GM19025 (cell line): ENCODE data around the gene SPATA31C1.
"Not testable (repeated sequence)": the region's sequence is repeated elsewhere in the genome, so short reads cannot be mapped to it uniquely, and the experiment has no call there.

Experiments
- ATAC-seq: cut with Tn5 transposase; IDR thresholded peaks from one replicate; pipeline ENCODE4 v1.9.1; 2021; ENCODE audit warnings: mild to moderate bottlenecking, low read depth, moderate library complexity; ENCODE audit not compliant: unreplicated experiment

Gene SPATA31C1

DNA sequence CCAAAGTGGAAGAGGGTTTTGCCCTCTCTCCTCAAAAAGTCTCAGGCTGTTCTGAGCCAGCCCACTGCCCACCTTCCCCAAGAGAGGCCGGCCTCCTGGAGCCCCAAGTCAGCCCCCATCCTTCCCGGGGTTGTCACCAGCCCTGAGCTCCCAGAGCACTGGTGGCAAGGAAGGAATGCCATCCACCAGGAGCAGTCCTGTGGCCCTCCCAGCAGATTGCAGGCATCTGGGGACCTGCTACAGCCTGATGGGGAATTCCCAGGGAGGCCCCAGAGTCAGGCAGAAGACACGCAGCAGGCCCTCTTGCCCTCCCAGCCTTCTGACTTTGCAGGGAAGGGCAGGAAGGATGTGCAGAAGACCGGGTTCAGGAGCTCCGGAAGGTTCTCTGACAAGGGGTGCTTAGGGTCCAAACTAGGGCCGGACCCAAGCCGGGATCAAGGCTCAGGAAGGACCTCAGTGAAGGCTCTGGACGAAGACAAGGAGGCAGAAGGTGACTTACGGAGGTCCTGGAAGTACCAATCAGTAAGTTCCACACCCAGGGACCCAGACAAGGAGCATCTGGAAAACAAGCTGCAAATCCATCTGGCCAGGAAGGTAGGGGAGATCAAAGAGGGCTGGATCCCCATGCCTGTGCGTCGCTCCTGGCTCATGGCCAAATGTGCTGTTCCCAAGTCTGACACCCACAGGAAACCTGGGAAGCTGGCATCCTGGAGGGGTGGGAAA lies 31.4 kb upstream of the SPATA31C1 start:
- no peak for ATAC-seq

DNA sequence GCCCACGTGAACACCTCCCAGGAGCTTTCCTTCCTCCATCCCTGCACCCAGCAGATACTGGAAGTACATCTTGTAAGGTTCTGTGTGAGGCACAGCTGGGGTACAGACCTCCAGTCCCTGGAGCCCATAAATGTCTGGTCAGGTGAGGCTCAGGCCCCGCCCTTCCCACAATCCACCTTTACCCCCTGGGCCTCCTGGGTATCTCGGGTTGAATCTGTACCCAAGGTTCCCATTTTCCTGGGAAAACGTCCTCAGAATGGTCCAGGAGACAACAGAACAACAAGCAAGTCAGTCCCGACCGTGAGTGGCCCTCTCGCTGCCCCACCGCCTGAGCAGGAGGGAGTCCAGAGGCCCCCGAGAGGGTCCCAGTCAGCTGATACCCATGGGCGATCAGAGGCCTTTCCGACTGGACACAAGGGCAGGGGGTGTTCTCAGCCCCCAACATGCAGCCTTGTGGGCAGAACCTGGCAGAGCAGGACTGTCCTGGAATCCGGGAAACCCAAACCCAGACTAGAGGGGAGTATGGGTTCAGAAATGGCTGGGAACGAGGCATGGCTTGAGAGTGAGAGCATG lies 30.7 kb upstream of the SPATA31C1 start:
- no peak for ATAC-seq

GRCh38 chr9:87887661-87888480 lies 29.9 kb upstream of the SPATA31C1 start:
- ATAC-seq = no peak

DNA sequence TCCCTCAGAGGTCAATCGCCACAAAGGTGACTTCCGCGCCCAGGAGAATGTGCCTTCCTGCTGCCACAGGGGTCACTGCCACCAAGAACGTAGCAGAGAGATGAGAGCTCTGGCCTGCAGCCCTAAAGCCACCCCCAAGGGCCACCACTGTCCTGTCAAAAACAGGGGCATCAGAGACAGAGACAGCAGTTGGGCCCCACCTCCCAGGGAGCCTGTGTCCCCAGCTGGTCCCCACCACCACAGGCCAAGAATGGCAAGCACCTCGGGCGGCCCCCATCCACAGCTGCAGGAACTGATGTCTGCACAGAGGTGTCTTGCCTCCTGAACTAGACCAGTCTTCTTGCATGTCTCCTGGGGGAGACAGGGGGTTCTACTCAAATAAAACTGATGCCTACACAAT lies 29.3 kb upstream of the SPATA31C1 start:
- ATAC-seq = no peak

- ATAC-seq = no peak
Measured at GRCh38 chr9:87889065-87889881, 28.5 kb upstream of the SPATA31C1 start.

DNA sequence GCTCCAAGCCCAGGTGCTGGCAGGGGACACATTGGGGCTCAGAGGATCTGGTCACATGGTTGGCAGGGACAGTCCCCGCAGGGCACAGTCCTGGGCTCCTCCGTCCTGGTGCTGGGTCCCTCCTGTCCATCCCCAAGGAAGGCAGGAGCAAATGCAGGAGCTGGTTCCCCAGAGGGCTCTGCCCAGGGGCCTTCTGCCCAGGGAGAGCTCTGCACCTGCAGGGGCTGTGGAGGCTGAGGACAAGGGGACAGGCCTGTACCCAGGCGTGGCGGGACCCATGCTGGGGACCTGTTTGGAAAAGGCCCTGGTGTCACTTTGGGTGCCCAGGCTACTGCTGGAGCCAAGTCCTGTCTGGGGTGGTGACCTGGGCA lies 27.9 kb upstream of the SPATA31C1 start:
- no peak for ATAC-seq

DNA sequence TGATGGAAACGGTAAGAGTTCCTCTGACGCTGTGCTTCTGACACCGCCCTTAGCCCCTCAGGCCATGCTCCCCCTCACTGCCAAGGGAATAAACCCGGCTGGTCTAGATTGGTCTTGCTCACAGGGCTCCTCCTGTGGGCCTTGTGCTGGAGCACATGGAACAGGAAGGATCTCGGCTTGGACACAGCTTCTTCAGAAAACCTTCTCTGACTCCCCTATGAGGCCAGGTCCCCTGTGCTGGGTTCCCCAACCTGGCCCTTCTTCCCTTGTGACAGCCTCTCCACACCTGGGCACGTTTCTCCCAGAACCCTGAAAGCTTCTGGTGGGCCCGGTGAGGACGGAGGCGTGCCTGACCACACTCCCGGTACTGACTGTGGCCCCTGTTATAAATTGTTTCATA lies 26.9 kb upstream of the SPATA31C1 start:
- no peak for ATAC-seq

- ATAC-seq = no peak
Measured at GRCh38 chr9:87891754-87892153, 26.0 kb upstream of the SPATA31C1 start.

DNA sequence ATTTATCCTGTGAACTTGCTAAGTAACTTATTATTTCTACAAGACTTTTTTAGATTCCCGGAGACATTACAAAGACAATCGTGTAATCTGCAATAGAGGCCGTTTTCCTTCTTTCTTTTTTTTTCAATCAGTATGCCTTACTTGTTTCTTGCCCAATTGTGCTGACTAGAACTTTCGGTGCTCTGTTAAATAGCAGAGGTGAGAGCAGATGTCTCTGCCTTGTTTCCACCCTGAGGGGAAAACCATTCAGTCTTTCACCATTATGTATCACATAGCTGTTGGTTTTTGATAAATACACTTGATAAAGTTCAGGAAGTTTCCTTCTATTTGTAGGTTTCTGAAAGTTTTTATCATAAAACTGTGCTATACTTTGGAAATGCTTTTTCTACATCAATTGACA lies 24.8 kb upstream of the SPATA31C1 start:
- no peak for ATAC-seq

DNA sequence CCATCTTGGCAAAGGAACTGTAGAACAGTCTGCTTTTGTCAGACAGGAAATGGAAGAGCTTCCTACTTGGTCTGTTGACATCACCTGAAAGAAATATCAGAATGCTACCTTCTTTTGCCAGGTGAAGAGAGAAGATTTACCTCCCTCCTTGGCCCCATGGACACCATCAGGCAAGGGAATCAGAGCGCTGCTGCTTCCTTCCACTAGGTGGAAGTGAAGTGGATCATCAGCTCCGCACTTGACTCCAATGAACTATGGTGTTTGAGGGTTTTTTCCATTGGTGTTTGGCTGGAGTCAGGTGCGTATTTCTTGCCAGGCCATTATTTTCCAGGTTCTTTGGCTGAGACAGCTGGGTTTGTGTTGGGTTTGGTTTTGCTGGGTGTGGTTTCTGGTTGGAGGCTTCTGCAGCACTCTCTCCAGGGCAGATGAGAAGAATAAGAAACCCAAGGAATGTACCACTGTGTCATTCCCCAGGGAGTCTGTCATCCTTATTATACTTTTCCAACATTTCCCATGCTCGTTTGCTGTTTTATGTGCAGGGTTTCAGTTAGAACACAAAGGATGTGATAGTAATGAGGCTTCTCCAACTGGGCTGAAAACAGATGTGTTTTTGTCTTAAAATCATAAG lies 22.6 kb upstream of the SPATA31C1 start:
- ATAC-seq = no peak

GRCh38 chr9:87896891-87897290 lies 20.9 kb upstream of the SPATA31C1 start:
- no peak for ATAC-seq

DNA sequence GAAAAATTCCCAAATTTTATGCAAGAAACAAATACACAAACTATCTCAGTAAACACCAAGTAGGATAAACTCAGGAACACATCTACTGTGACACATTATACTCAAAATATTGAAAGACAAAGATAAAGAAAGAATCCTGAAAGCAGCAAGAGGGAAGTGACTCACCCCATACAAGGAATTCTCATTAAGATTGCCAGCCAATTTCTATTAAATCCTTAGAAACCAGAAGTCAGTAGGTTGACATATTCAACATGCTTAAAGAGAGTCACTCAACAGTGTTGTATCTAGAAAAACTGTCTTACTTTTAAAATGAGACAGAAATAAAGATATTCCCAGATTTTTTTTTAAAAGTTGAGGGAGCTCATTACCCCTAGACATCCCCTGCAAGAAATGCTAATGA lies 19.6 kb upstream of the SPATA31C1 start:
- ATAC-seq = no peak

DNA sequence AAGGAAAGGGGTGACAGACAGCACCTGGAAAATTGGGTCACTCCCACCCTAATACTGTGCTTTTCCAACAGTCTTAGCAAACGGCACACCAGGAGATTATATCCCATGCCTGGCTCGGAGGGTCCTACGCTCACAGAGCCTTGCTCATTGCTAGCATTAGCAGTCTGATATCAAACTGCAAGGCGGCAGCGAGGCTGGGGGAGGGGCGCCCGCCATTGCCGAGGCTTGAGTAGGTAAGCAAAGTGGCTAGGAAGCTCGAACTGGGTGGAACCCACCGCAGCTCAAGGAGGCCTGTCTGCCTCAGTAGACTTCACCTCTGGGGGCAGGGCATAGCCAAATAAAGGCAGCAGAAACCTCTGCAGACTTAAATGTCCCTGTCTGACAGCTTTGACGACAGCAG lies 15.4 kb upstream of the SPATA31C1 start:
- ATAC-seq = not testable (repeated sequence)

DNA sequence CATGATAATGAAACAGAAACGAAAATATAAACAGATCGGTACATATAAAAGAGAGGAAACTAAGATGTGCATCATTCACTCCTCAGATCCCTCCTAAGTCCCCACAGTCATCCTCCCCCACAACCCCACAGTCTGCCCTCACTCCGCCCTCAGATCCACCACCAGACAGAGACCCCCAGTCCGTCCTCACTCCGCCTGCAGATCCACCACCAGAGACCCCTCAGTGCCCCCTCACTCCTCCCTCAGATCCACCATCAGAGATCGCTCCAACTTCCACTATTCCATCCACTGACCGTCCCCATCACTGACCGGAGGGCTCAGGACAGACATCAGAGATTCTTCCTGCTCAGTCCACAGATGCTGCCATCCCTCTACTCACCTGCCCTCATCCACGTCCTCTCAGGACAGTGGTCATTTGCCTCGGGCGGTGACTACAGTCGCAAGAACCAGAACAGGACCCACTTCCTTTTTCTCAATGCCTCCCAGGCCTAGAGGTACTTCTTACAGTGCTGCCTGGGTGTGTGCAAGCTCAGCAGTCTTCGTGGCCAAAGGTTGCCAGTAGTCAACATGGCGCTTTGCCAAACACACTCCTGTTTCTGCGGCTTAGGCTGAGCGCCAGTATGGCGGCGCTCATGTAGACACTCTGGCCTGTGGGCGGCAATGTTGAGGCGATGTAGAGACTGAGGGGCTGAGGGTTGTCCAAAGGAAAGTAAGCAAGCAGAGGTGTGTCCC lies 8.3 kb upstream of the SPATA31C1 start:
- no peak for ATAC-seq

DNA sequence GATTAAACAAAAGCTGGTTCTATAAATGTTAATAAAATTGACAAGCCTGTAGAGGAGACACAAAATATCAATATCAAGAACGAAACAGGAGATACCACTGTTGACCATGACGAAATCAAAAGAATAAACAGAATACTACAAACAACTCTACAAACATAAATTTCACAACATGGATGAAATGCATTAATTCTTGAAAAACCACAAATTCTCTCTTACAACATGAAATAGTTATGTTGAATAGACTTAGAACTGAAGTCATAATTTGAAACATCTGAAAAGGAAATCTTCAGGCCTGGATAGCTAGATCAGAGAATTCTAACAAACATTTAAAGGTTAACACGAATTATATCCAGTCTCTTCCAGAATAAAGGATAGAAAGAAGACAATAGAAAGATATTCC lies 6.9 kb upstream of the SPATA31C1 start:
- ATAC-seq = no peak

GRCh38 chr9:87919013-87919412 lies 1.3 kb downstream of the SPATA31C1 start:
- ATAC-seq = not testable (repeated sequence)

DNA sequence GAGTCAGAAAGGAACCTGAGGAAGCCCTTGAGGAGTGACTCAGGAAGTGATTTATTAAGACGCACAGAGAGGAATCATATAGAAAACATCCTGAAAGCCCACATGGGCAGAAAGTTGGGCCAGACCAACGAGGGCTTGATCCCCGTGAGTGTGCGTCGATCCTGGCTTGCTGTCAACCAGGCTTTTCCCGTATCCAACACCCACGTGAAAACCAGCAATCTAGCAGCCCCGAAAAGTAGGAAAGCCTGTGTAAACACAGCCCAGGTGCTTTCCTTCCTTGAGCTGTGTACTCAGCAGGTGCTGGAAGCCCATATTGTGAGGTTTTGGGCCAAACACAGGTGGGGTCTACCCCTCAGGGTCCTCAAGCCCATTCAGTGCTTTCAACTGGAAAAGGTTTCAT lies 3.8 kb downstream of the SPATA31C1 start:
- ATAC-seq = not testable (repeated sequence)

- not testable (repeated sequence) for ATAC-seq
Measured at GRCh38 chr9:87923012-87923411, 5.2 kb downstream of the SPATA31C1 start.

DNA sequence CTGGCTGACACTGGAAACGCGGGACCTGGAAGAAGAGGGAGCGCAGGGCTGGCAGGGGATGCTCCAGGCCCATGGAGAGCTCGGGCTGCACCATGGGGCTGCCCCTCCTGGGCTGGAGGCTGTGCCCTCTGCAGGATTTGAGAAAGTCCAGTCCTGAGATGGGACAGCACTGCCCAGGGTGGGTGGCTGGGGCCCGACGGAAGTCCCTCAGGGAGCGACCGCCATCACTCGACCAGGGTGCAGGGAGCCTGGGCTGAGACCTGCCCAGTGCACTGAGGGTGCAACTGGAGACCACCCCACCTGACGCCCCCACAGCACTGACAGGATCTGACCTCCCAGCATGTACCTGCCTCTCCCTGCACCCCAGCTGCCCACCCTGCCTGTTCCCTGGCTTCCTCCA lies 7.1 kb downstream of the SPATA31C1 start:
- not testable (repeated sequence) for ATAC-seq

DNA sequence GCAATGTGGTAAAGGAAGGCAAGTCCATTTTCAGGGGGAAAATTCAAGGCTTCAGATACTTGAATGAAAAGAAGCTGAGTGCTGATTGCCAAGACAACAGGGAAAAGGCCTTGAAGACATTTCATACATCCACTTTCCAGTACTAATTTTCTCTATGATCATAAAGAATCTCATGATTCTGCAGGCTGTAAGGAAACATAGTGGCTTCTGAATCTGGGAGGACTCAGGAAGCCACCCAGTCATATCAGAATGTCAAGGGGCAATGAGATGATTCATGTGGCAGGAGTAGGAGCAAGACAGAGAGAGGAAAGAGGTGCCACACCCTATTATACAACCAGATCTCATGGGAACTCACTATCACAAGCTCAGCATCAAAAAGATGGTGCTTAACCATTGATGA lies 11.4 kb downstream of the SPATA31C1 start:
- ATAC-seq = not testable (repeated sequence)
